ENCODE data around the gene ADD2. TPM values are rescaled to one million over a fixed set of nuclear protein-coding genes. Genes with fewer than 3 reads are reported as not detected.
"Not testable (repeated sequence)": the region's sequence is repeated elsewhere in the genome, so short reads cannot be mapped to it uniquely, and the experiment has no call there.

The ADD2 gene
- total RNA-seq, 3 donors from 2014 or later: 0.43 to 4.0 (median 1.1) TPM

DNA sequence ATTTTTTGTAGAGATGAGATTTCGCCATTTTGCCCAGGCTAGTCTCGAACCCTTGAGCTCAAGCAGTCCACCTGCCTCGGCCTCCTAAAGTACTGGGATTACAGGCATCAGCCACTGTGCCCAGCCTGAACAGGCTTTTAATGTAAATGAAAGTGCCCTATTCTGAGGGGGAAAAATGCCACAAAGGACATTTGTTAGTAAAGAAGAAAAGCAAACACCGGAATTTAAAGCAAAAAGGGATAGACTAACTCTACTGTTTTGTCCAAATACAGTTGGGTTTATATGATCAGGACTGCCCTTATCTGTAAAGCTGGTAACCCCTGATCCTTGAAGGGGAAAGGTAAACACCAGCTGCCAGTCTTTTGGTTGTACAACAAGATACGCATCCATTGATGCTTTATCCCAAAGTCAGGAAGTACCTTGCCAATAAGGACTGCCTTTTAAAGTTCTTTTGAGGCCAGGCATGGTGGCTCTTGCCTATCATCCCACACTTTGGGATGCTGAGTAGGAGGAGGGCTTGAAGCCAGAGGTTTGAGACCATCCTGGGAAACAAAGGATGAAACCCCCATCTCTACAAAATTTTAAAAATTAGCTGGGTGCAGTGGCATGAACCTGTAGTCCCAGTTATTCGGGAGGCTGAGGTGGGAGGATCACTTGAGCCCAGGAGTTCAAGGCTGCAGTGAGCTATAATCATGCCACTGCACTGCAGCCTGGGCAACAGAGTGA is 39.3 kb upstream of the ADD2 start:
- Histone ChIP-seq H3K9me3 (peaks cover 3% of the 10 kb centered on the region), H3K4me1 (ENCODE audit: low read depth) (no peaks in the 10 kb centered on the region), H3K36me3 (ENCODE audit: low read depth) (no peaks in the 10 kb centered on the region), H3K4me3 (no peak overlapping the region)
- no peak for ATAC-seq
- intact Hi-C loops (cut with DNase I, micrococcal nuclease): no loop called here
- no peak for DNase-seq
- no peak for TF ChIP-seq CTCF (IDR thresholded peaks at IDR 0.05)

DNA sequence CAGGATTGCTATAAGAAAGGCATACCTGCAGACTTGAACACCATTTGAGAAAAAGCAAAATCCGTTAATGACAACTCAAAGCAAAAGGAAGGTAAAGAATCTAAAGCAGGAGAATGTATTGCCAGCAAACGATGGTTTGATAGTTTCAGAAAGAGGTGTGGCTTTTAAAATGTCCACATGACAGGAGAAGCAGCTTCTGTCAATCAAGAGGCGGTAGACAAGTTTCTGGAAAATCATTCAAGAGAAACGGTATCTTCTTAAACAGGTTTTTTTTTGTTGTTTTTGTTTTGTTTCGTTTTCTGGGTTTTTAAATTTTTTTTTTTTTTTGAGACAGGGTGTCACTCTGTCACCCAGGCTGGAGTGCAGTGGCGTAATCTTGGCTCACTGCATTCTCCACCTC is 38.6 kb upstream of the ADD2 start:
- DNase-seq (no peak), ATAC-seq (no peak)
- Histone ChIP-seq H3K4me3 (no peak overlapping the region), H3K36me3 (ENCODE audit: low read depth) (no peaks in the 10 kb centered on the region), H3K4me1 (ENCODE audit: low read depth) (no peaks in the 10 kb centered on the region), H3K9me3 (peaks cover 3% of the 10 kb centered on the region)
- no peak for TF ChIP-seq CTCF (IDR thresholded peaks at IDR 0.05)
- intact Hi-C loops (cut with DNase I, micrococcal nuclease): no loop called here

GRCh38 chr2:70806013-70806412 is 38.0 kb upstream of the ADD2 start:
- ATAC-seq: no peak
- intact Hi-C loops (cut with DNase I, micrococcal nuclease): no loop called here
- H3K36me3 ChIP-seq (ENCODE audit: low read depth): no peaks in the 10 kb centered on the region

GRCh38 chr2:70801607-70802263 is 33.7 kb upstream of the ADD2 start:
- no peak for DNase-seq
- Histone ChIP-seq H3K4me3 (no peak overlapping the region), H3K4me1 (ENCODE audit: low read depth) (no peaks in the 10 kb centered on the region), H3K9me3 (peaks cover 3% of the 10 kb centered on the region), H3K36me3 (ENCODE audit: low read depth) (no peaks in the 10 kb centered on the region)
- ATAC-seq: no peak
- intact Hi-C loops (cut with DNase I, micrococcal nuclease): no loop called here
- no peak for TF ChIP-seq CTCF (IDR thresholded peaks at IDR 0.05)

More at GRCh38 chr2:70806013-70806412, 38.0 kb upstream of the ADD2 start:
- no peaks in the 10 kb centered on the region for H3K4me1 ChIP-seq (ENCODE audit: low read depth)
- DNase-seq: no peak
- no peak overlapping the region for H3K4me3 ChIP-seq
- no peak for TF ChIP-seq CTCF (IDR thresholded peaks at IDR 0.05)
- H3K9me3 ChIP-seq: peaks cover 3% of the 10 kb centered on the region

DNA sequence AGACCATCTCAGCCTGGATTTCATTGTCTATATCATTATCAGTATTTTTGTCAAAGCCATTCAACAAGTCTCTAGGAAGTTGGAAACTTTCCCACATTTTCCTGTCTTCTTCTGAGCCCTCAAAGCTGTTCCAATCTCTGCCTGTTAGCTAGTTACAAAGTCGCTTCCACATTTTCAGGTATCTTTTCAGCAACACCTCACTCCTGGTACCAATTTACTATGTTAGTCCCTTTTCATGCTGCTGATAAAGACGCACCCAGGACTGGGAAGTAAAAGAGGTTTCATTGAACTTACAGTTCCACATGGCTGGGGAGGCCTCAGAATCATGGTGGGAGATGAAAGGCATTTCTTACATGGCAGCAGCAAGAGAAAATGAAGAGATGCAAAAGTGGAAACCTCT is 31.7 kb upstream of the ADD2 start:
- H3K4me3 ChIP-seq: no peak overlapping the region
- no peak for DNase-seq
- ATAC-seq: no peak
- no peaks in the 10 kb centered on the region for H3K36me3 ChIP-seq (ENCODE audit: low read depth)
- no peak for TF ChIP-seq CTCF (IDR thresholded peaks at IDR 0.05)
- H3K4me1 ChIP-seq (ENCODE audit: low read depth): no peaks in the 10 kb centered on the region
- peaks cover under 1% of the 10 kb centered on the region for H3K9me3 ChIP-seq
- intact Hi-C loops (cut with DNase I, micrococcal nuclease): no loop called here

DNA sequence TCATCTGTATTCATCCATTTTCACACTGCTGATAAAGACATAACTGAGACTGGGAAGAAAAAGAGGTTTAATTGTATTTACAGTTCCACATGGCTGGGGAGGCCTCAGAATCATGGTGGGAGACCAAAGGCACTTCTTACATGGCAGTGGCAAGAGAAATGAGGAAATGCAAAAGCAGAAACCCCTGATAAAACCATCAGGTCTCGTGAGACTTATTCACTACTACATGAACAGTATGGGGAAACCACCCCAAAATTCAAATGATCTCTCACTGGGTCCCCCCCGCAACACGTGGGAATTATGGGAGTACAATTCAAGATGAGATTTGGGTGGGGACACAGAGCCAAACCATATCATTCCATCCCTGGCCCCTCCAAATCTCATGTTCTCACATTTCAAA is 30.0 kb upstream of the ADD2 start:
- H3K36me3 ChIP-seq (ENCODE audit: low read depth); ATAC-seq; H3K4me1 ChIP-seq (ENCODE audit: low read depth); H3K9me3 ChIP-seq; DNase-seq; intact Hi-C loops (cut with DNase I, micrococcal nuclease); H3K4me3 ChIP-seq: not testable (repeated sequence)
